ENCODE results near the gene RIPK4. TPM values are rescaled to one million over a fixed set of nuclear protein-coding genes. Genes with fewer than 3 reads are reported as not detected.

Gene RIPK4
- total and polyA plus RNA-seq, 2 of the 13 experiments (the other 11 are each of a cell fraction or from before 2014, with no cell fraction given): 3.1 to 4.9 TPM

- TF ChIP-seq CTCF (CRISPR knock-in tag; IDR thresholded peaks at IDR 0.05) (no peak), ZNF614 (CRISPR knock-in tag; IDR thresholded peaks at IDR 0.05; ENCODE audit: borderline replicate concordance) (no peak), CENPX (CRISPR knock-in tag; IDR thresholded peaks at IDR 0.05) (no peak), ZNF337 (CRISPR knock-in tag; IDR thresholded peaks at IDR 0.05; ENCODE audit: borderline replicate concordance, low read depth) (no peak), TBX3 (IDR thresholded peaks at IDR 0.05; ENCODE audit: borderline replicate concordance) (no peak), ZBTB46 (CRISPR knock-in tag; IDR thresholded peaks at IDR 0.05; ENCODE audit: borderline replicate concordance) (no peak), SMARCE1 (IDR thresholded peaks at IDR 0.05; ENCODE audit: borderline replicate concordance) (no peak)
Observed at GRCh38 chr21:41736423-41736822, 30.4 kb downstream of the RIPK4 start (continued).

GRCh38 chr21:41733951-41734689 is 32.7 kb downstream of the RIPK4 start:
- no peak for FAIRE-seq
- H3K27me3 ChIP-seq (ENCODE audit: control insufficient read depth in 1 of 2, insufficient read depth in 2 of 2, low read length in 2 of 2): peaks cover 2 to 10% of the 10 kb centered on the region in 2 experiments; a peak in 2 of 5 replicates
- H4K20me1 ChIP-seq (ENCODE audit: insufficient read depth, low read length): no peaks in the 10 kb centered on the region
- H3K36me3 ChIP-seq (replicated peaks in 1 of 2; ENCODE audit: control insufficient read depth in 1 of 2, insufficient read depth in 2 of 2, low read length in 2 of 2): peaks cover 0 to 5% of the 10 kb centered on the region in 2 experiments; a peak in 2 of 5 replicates
- ChIA-PET CTCF (ENCODE audit: low intra/inter-chr PET ratio, low total read pairs) (no interaction called here), POLR2A (interaction anchor here (1.3 kb wide), 2 partner anchors 18 to 50 kb away, joined by 3 read pairs; no protein-coding TSS in a partner anchor)
- H2AFZ ChIP-seq (ENCODE audit: low read length): no peak overlapping the region
- H3K27ac ChIP-seq (ENCODE audit: extremely low read length, insufficient read depth, low read length): no peak overlapping the region
- no peak for ATAC-seq
- H3K9me3 ChIP-seq (ENCODE audit: low read length): peaks cover 13% of the 10 kb centered on the region; the same call in 1 of the 2 replicates
- no peaks in the 10 kb centered on the region for H3K79me2 ChIP-seq (ENCODE audit: insufficient read depth, low read length)
- 57% methylated on average over 11 of the region's 13 CpGs for WGBS (ENCODE audit: low lambda C conversion rate)
- peaks cover 17% of the 10 kb centered on the region for H3K4me1 ChIP-seq (ENCODE audit: insufficient read depth, low read length)
- intact Hi-C loops (cut with micrococcal nuclease; ENCODE audit: unreplicated experiment) (no loop called here), in situ Hi-C loops (cut with HindIII; ENCODE audit: extremely low pct_ligation_motif_present, low pct_unique_long_range_greater_than_20kb) (no loop called here)
- no peak overlapping the region for H3K4me2 ChIP-seq (ENCODE audit: low read depth, low read length)
- BruUV-seq (replicated peaks): no TSS peak
- no peak for DNase-seq (ENCODE audit: low spot score)
- no peak overlapping the region for H3K9ac ChIP-seq (ENCODE audit: insufficient read depth, low read depth, low read length)
- TF ChIP-seq HNRNPLL (IDR thresholded peaks at IDR 0.05; ENCODE audit: low read depth, low read length, poor library complexity, severe bottlenecking) (no peak), RBM39 (IDR thresholded peaks at IDR 0.05; ENCODE audit: low read depth, low read length, poor library complexity, severe bottlenecking) (no peak), NFYC (CRISPR knock-in tag; IDR thresholded peaks at IDR 0.05) (no peak), MEIS2 (CRISPR knock-in tag; IDR thresholded peaks at IDR 0.05) (no peak), MAFG (CRISPR knock-in tag; IDR thresholded peaks at IDR 0.05) (no peak), ZNF543 (CRISPR knock-in tag; IDR thresholded peaks at IDR 0.05) (no peak), KLF13 (CRISPR knock-in tag; IDR thresholded peaks at IDR 0.05) (no peak), MED1 (CRISPR knock-in tag; IDR thresholded peaks at IDR 0.05) (no peak), ZNF792 (CRISPR knock-in tag; IDR thresholded peaks at IDR 0.05) (no peak), PREB (CRISPR knock-in tag; IDR thresholded peaks at IDR 0.05) (no peak), NFKBIZ (CRISPR knock-in tag; IDR thresholded peaks at IDR 0.05) (no peak), MAFK (conservative IDR thresholded peaks at IDR 0.05 in 1 of 2, IDR thresholded peaks at IDR 0.05 in 1 of 2; ENCODE audit: low read length in 2 of 2) (no peak)
- H3K4me3 ChIP-seq (replicated peaks in 1 of 3; ENCODE audit: insufficient read depth in 1 of 3, low read depth in 2 of 3, low read length in 3 of 3): no peak overlapping the region
